OCI-LY3 (cell line): ENCODE data around the gene ZNF362.

Experiments used
- H2AFZ ChIP-seq: fragments of 200-600, 300-600 bp; shearing (Covaris generic); 2 replicates; pipeline ENCODE4 v1.6.0; 2014; ENCODE audit warnings: antibody characterized with exemption, low read depth, low read length
- H3K27ac ChIP-seq: fragments of 200-600, 300-600 bp; sonication (generic); 2 replicates; pipeline ENCODE4 v1.5.1; 2014; ENCODE audit warnings: mild to moderate bottlenecking, low read length, moderate library complexity, mixed read lengths
- H3K27me3 ChIP-seq: fragments of 200-600, 300-600 bp; sonication (generic); 2 replicates; pipeline ENCODE4 v1.6.1; 2014; ENCODE audit warnings: low read depth, low read length, mixed read lengths
- H3K36me3 ChIP-seq: fragments of 200-600, 300-600 bp; sonication (generic); replicated peaks from 2 replicates; pipeline ENCODE3; 2014; ENCODE audit warnings: low read depth, low read length, mixed read lengths
- H3K4me1 ChIP-seq: fragments of 300-600, 200-600 bp; sonication (generic); 2 replicates; pipeline ENCODE4 v1.6.1; 2014; ENCODE audit warnings: low read length, mixed read lengths
- H3K4me2 ChIP-seq: fragments of 200-600, 300-600 bp; sonication (generic); 2 replicates; pipeline ENCODE4 v1.6.1; 2014; ENCODE audit warnings: low read length, mixed read lengths
- H3K4me3 ChIP-seq: fragments of 300-600, 200-600 bp; sonication (generic); 2 replicates; pipeline ENCODE4 v1.5.1; 2014; ENCODE audit warnings: antibody characterized with exemption, mild to moderate bottlenecking, low read length, moderate library complexity
- H3K79me2 ChIP-seq: fragments of 300-600, 200-600 bp; shearing (Covaris generic); 2 replicates; pipeline ENCODE4 v1.6.1; 2014; ENCODE audit warnings: mild to moderate bottlenecking, low read length, mixed read lengths
- H3K9ac ChIP-seq: fragments of 300-600, 200-600 bp; shearing (Covaris generic); 2 replicates; pipeline ENCODE4 v1.6.0; 2014; ENCODE audit warnings: mild to moderate bottlenecking, low read length, moderate library complexity
- H3K9me3 ChIP-seq: fragments of 200-600, 300-600 bp; shearing (Covaris generic); 2 replicates; pipeline ENCODE4 v1.6.1; 2014; ENCODE audit warnings: low read length, mixed read lengths; ENCODE audit not compliant: insufficient read depth
- H4K20me1 ChIP-seq: fragments of 200-600, 300-600 bp; sonication (generic); 2 replicates; pipeline ENCODE4 v1.6.1; 2016; ENCODE audit warnings: low read length, mixed read lengths; ENCODE audit not compliant: insufficient read depth
- CTCF ChIP-seq: fragments of 200-600, 300-600 bp; sonication (generic); IDR thresholded peaks from 2 replicates; pipeline ENCODE4 v1.5.1; 2014; ENCODE audit warnings: antibody characterized with exemption, low read length, low read depth
- EZH2phosphoT487 ChIP-seq: fragments of 200-600 bp; shearing (Covaris generic); IDR thresholded peaks from 2 replicates; pipeline ENCODE4 v1.6.1; 2018; ENCODE audit warnings: antibody characterized with exemption, mixed run types, low read depth

Gene ZNF362

GRCh38 chr1:33282791-33283190 lies 26.5 kb downstream of the ZNF362 start:
- H3K9me3 ChIP-seq: no peaks in the 10 kb centered on the region
- peaks cover 3% of the 10 kb centered on the region for H3K36me3 ChIP-seq
- no peak overlapping the region for H3K27ac ChIP-seq
- H3K27me3 ChIP-seq: no peaks in the 10 kb centered on the region
- no peak overlapping the region for H3K9ac ChIP-seq
- H2AFZ ChIP-seq: no peak overlapping the region
- H4K20me1 ChIP-seq: no peaks in the 10 kb centered on the region
- no peak overlapping the region for H3K4me2 ChIP-seq
- H3K4me3 ChIP-seq: no peak overlapping the region
- no peaks in the 10 kb centered on the region for H3K79me2 ChIP-seq
- no peaks in the 10 kb centered on the region for H3K4me1 ChIP-seq
- TF ChIP-seq CTCF (no peak), EZH2phosphoT487 (no peak)

GRCh38 chr1:33284049-33284448 lies 27.8 kb downstream of the ZNF362 start:
- Histone ChIP-seq H2AFZ (no peak overlapping the region), H3K9ac (no peak overlapping the region), H3K4me1 (no peaks in the 10 kb centered on the region), H3K4me2 (no peak overlapping the region), H3K9me3 (no peaks in the 10 kb centered on the region), H3K36me3 (peaks cover 3% of the 10 kb centered on the region), H3K4me3 (no peak overlapping the region), H3K27ac (no peak overlapping the region), H4K20me1 (no peaks in the 10 kb centered on the region), H3K27me3 (no peaks in the 10 kb centered on the region), H3K79me2 (no peaks in the 10 kb centered on the region)
- no peak for TF ChIP-seq CTCF
- TF ChIP-seq EZH2phosphoT487: no peak

DNA sequence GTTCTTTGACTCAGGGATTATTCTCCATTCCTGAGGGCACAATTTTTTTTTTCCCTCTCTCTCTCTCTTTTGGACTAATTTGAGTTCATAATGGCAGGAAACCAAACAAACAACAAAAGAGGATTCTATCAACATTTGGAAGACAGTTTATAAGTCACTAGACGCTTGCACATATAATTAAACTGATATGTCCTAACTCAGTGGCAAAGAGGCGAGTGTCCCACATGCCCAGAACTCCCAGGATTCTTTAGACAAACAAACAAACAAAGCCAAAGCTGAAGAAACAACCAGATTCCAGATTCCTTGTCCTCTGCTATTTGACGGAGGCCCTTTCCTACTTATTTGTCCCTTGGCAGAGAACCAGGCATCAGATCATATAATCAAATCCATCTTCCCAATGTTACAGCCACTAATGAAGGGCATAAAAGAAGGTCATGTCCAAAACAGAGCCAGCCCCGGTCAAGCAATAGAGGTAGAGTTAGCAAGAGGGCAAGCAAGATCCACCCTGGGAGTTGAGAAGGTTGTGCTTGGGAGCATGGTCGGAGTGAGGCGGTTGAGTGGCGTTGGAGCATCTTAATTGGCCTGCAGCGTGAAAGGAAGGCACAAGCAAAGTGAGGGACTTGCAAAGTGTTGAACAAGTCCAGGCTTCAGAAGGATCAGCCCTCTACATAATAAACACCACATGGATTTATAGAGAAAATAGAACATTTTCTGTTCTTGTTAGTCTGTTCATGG lies 30.3 kb downstream of the ZNF362 start:
- Histone ChIP-seq H3K9me3 (no peaks in the 10 kb centered on the region), H3K27ac (no peak overlapping the region), H3K4me3 (no peak overlapping the region), H2AFZ (no peak overlapping the region), H3K79me2 (no peaks in the 10 kb centered on the region), H3K27me3 (no peaks in the 10 kb centered on the region), H3K4me2 (no peak overlapping the region), H3K36me3 (peaks cover 3% of the 10 kb centered on the region), H3K4me1 (no peaks in the 10 kb centered on the region), H4K20me1 (no peaks in the 10 kb centered on the region), H3K9ac (no peak overlapping the region)
- TF ChIP-seq CTCF (no peak), EZH2phosphoT487 (no peak)

DNA sequence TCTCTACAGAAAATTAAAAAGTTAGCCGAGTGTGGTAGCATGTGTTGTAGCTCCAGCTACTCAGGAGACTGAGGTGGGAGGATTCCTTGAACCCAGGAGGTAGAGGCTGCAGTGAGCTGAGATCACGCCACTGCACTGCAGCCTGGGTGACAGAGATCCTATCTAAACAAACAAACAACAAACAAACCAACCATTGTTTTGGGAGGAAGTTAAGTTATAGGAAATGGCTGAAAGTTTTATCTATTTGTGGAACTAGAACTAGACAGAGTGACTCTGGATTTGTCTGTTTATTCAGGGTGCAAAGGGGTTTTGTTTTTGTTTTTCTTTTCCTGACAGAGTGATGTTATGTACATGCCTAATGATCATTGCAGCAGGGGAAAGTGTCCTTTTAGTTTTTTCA lies 31.0 kb downstream of the ZNF362 start:
- Histone ChIP-seq H4K20me1 (no peaks in the 10 kb centered on the region), H3K79me2 (no peaks in the 10 kb centered on the region), H3K9me3 (no peaks in the 10 kb centered on the region), H3K4me3 (no peak overlapping the region), H2AFZ (no peak overlapping the region), H3K27ac (no peak overlapping the region), H3K27me3 (no peaks in the 10 kb centered on the region), H3K36me3 (no peaks in the 10 kb centered on the region), H3K9ac (no peak overlapping the region), H3K4me1 (no peaks in the 10 kb centered on the region), H3K4me2 (no peak overlapping the region)
- TF ChIP-seq EZH2phosphoT487 (no peak), CTCF (no peak)
